ENCODE results near the gene CENPVL1.
"Not testable (repeated sequence)": the region's sequence is repeated elsewhere in the genome, so short reads cannot be mapped to it uniquely, and the experiment has no call there.

Gene CENPVL1

GRCh38 chrX:51710277-51711164, at the start of gene CENPVL1:
TSS of gene CENPVL1 (plus strand) at chrX:51710512. CDS start at chrX:51710512, 0 bp downstream.
- not testable (repeated sequence) for DNase-seq (ENCODE audit: low spot score)

- DNase-seq (ENCODE audit: low spot score): no peak
Measured at GRCh38 chrX:51665981-51666380, 44.3 kb upstream of the CENPVL1 start.

GRCh38 chrX:51679689-51680433, 30.5 kb upstream of the CENPVL1 start:
- not testable (repeated sequence) for DNase-seq (ENCODE audit: low spot score)

GRCh38 chrX:51681808-51682719, 28.2 kb upstream of the CENPVL1 start:
- not testable (repeated sequence) for DNase-seq (ENCODE audit: low spot score)

GRCh38 chrX:51682720-51683062, 27.6 kb upstream of the CENPVL1 start, which contains the start of gene CENPVL2:
TSS of gene CENPVL2 (minus strand) at chrX:51682831. CDS start at chrX:51682831, 0 bp downstream.
- not testable (repeated sequence) for DNase-seq (ENCODE audit: low spot score)

GRCh38 chrX:51694254-51694653, 16.1 kb upstream of the CENPVL1 start:
- DNase-seq (ENCODE audit: low spot score): peak; percentile 5

GRCh38 chrX:51697397-51697796, 12.9 kb upstream of the CENPVL1 start:
- peak; percentile 18 for DNase-seq (ENCODE audit: low spot score)

- not testable (repeated sequence) for DNase-seq (ENCODE audit: low spot score)
Measured at GRCh38 chrX:51712943-51713647, 2.8 kb downstream of the CENPVL1 start.

- DNase-seq (ENCODE audit: low spot score): no peak
Measured at GRCh38 chrX:51728202-51728601, 17.9 kb downstream of the CENPVL1 start.

GRCh38 chrX:51737091-51737490, 26.8 kb downstream of the CENPVL1 start:
- no peak for DNase-seq (ENCODE audit: low spot score)

GRCh38 chrX:51742586-51742985, 32.3 kb downstream of the CENPVL1 start:
- no peak for DNase-seq (ENCODE audit: low spot score)

- peak; percentile 66 for DNase-seq (ENCODE audit: low spot score)
Measured at GRCh38 chrX:51743179-51743957, 33.1 kb downstream of the CENPVL1 start, which contains the start of gene GSPT2. TSS of gene GSPT2 (plus strand) at chrX:51743442. CDS start at chrX:51743627, 185 bp downstream.

- DNase-seq (ENCODE audit: low spot score): no peak
Measured at GRCh38 chrX:51747671-51748070, 37.4 kb downstream of the CENPVL1 start.

- no peak for DNase-seq (ENCODE audit: low spot score)
Measured at GRCh38 chrX:51759055-51759839, 48.9 kb downstream of the CENPVL1 start.

- DNase-seq (ENCODE audit: low spot score): no peak
Measured at GRCh38 chrX:51760657-51761056, 50.3 kb downstream of the CENPVL1 start.

All from ecto neural progenitor cell (in vitro differentiated cells).